ENCODE data around the gene RPRD2.

The RPRD2 gene

GRCh38 chr1:150525348-150525747 is 161.4 kb downstream of the RPRD2 start:
- ChIA-PET CTCF (no interaction called here), POLR2A (ENCODE audit: low non-redundant PET) (no interaction called here)
- H3K27ac ChIP-seq, result no peak overlapping the region
- no peak for TF ChIP-seq CTCF (conservative IDR thresholded peaks at IDR 0.05; ENCODE audit: low read depth)
- DNase-seq (ENCODE audit: low spot score), result no peak

Data from RWPE1 (cell line).